Left forelimb (tissue), 1 donor: ENCODE data around the gene CNKSR2.

ENCODE experiments used
- DNase-seq: peaks from one replicate; pipeline ENCODE4 v3.0.0-alpha.2; 2018; ENCODE audit warnings: low spot score

The CNKSR2 gene

DNA sequence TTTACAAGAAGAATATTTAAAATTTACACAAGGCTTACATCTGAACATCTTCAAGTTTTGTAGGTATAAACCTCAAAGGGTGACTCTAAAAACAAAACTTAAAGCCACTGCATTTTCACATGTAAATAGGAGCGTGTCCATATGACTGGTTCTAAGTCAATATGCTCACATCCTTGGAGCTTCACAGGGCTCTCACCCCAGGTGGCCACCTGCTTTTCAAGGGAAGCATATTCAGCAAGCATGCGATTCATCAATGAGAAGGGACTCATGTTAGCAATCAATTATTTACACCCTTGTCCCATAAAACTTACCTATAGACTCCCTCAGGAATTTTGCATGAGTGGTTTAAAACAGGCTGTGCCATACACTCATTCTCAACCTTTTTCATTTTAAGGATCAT lies 301.7 kb downstream of the CNKSR2 start:
- no peak for DNase-seq

GRCh38 chrX:21678048-21678612 lies 303.9 kb downstream of the CNKSR2 start:
- no peak for DNase-seq

GRCh38 chrX:21683941-21684340 lies 309.7 kb downstream of the CNKSR2 start:
- no peak for DNase-seq

DNA sequence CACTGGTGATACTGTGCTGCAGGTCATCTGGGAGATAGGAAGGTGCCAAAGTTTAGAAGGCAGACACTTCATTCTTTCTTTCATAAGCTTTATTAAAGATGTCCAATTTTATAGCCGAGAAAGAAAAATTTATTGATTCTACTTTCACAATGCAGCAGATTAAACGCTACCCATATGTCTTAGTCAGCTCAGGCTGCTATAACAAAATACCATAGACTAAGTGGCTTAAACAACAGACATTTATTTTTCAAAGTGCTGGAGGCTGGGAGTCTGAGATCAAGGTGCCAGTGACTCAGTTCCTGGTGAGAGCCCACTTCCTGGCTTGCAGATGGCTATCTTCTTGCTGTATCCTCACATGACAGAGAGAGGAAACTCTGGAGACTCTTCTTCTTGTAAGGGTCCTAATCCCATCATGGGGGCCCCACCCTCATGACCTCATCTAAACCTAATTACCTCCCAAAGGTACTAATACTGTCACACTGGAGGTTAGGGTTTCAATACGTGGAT lies 317.3 kb downstream of the CNKSR2 start:
- no peak for DNase-seq

DNA sequence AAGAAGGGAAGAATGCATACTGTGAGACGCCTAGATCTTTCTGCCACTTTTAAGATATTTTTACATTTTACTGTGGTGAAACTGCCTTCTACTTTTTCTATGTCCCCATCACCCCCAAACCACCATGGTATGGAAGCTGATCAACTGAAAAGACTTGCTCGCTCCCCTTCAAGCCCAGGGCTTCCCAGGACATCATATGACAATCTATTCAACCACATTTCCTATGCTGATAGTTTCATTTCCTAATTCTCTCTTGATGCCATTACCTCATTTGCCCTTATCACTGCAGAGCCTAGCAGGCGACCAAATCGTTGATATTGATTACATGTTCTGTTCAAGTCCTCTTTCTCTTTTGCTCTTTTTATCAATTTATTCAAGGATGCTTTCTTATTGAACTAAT lies 324.1 kb downstream of the CNKSR2 start:
- DNase-seq = no peak

GRCh38 chrX:21699136-21699535 lies 324.9 kb downstream of the CNKSR2 start:
- DNase-seq = no peak

- no peak for DNase-seq
These were observed 326.1 kb downstream of the CNKSR2 start for GRCh38 chrX:21700275-21700674.

DNA sequence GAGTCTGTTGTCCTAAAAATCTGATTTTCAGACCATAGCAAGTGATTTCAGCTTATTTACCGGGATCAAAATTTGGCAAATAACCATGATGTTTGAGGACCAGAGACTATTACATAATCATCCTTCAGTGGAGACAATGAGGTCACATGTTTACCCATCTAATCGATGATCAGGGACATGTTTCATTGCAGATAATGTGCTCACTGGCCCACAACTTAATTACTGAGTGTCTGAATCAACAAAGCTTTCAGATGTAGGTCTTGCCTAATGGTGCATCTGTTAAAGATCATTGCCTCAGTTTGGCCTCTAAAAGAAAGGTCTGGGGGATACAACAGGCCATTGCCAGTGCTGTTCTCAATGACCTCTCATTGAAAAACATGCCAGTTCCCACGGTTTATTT lies 326.7 kb downstream of the CNKSR2 start:
- DNase-seq = no peak

DNA sequence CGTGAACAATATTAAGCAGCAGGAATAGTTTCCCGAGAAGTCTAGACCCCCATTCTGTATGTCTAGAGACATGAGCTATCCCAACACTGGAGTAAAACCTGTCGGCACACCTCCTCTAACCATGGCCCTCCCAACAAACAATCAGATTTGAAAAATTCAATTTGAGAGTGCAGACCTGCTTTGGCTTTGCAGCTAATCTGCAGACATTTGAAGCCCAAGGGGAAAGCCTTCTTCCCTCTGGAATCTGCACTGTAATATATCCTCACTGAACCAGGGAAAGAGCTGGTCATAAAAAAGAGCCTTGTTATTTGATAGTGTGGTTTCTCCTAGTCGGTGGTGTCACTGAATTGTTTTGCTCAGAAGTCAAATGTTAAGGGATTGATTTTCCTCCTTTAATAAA lies 328.5 kb downstream of the CNKSR2 start:
- no peak for DNase-seq
